ENCODE measurements around the gene RTL9.

Gene RTL9

GRCh38 chrX:110407910-110408545 lies 49.4 kb downstream of the RTL9 start:
- DNase-seq = peak; percentile 68

All from CD4-positive, alpha-beta T cell treated with Interleukin-10 for 1 hour (primary cell).